PC-3 (cell line): ENCODE results near the gene CRABP1.

Experiments used
- EZH2 ChIP-seq: fragments of 300-600 bp; sonication (generic); IDR thresholded peaks from one replicate; pipeline ENCODE4 v1.6.1; 2017; ENCODE audit warnings: antibody characterized with exemption, mild to moderate bottlenecking, low read length; ENCODE audit not compliant: unreplicated experiment
- TF ChIP-seq, protein P1 (sequence below): fragments of 300-600 bp; sonication (generic); conservative IDR thresholded peaks from 2 replicates; pipeline ENCODE4 v1.5.1; 2017; ENCODE audit warnings: antibody characterized with exemption, low read depth, mild to moderate bottlenecking, low read length

DNA sequence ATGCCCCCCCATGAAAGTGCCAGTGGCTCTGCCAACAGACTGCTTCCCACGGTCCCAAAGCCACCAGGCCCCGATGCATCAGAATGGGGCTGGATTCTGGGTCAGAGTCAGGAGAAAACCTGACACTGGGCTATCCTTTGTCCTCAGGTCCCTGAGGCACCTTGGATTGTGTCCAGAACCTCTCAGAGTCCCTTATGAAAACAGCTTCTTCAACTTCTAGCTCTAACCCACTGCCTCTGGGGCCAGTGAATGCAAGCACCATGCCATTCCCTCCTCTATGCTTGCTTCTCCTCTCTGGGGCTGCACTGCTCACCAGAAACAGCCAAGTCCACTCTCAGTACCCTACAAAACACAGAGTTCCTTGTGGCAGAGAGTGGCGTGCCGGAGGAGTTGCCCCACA, 9.9 kb downstream of the CRABP1 start:
- TF ChIP-seq, protein P1, sequence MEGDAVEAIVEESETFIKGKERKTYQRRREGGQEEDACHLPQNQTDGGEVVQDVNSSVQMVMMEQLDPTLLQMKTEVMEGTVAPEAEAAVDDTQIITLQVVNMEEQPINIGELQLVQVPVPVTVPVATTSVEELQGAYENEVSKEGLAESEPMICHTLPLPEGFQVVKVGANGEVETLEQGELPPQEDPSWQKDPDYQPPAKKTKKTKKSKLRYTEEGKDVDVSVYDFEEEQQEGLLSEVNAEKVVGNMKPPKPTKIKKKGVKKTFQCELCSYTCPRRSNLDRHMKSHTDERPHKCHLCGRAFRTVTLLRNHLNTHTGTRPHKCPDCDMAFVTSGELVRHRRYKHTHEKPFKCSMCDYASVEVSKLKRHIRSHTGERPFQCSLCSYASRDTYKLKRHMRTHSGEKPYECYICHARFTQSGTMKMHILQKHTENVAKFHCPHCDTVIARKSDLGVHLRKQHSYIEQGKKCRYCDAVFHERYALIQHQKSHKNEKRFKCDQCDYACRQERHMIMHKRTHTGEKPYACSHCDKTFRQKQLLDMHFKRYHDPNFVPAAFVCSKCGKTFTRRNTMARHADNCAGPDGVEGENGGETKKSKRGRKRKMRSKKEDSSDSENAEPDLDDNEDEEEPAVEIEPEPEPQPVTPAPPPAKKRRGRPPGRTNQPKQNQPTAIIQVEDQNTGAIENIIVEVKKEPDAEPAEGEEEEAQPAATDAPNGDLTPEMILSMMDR = no peak
- TF ChIP-seq EZH2 = no peak
